Measurements from ENCODE around the gene RBM33. TPM values are rescaled to one million over a fixed set of nuclear protein-coding genes. Genes with fewer than 3 reads are reported as not detected.

RBM33 gene
- total and polyA plus RNA-seq, 10 of the 15 experiments (the other 5 are each of a cell fraction or from before 2014, with no cell fraction given), result 4.7 to 67.2 (median 24.3) TPM

GRCh38 chr7:155802291-155802690, 157.8 kb downstream of the RBM33 start:
- Histone ChIP-seq H3K4me3 (no peak overlapping the region), H3K79me2 (ENCODE audit: control insufficient read depth, insufficient read depth, low read length) (no peaks in the 10 kb centered on the region), H3K4me2 (ENCODE audit: control insufficient read depth, insufficient read depth) (no peak overlapping the region), H4K20me1 (ENCODE audit: control insufficient read depth, insufficient read depth) (no peaks in the 10 kb centered on the region), H3K9ac (ENCODE audit: control insufficient read depth, insufficient read depth, low read length) (no peak overlapping the region), H3K27me3 (replicated peaks in 1 of 2; ENCODE audit: control insufficient read depth in 2 of 2, insufficient read depth in 2 of 2, low read length in 1 of 2) (peaks cover 6 to 9% of the 10 kb centered on the region in 2 experiments), H3K27ac (ENCODE audit: control insufficient read depth, insufficient read depth) (no peak overlapping the region), H3K36me3 (ENCODE audit: control insufficient read depth in 2 of 2, insufficient read depth in 2 of 2, low read length in 1 of 2) (no peaks in the 10 kb centered on the region), H3K4me1 (ENCODE audit: control insufficient read depth, insufficient read depth, low read length) (no peaks in the 10 kb centered on the region), H2AFZ (ENCODE audit: control insufficient read depth, low read depth, low read length) (no peak overlapping the region), H3K9me3 (replicated peaks; ENCODE audit: control insufficient read depth, insufficient read depth, low read length) (no peaks in the 10 kb centered on the region)
- POLR2A ChIA-PET, result no interaction called here
- 38% methylated on average over 6 of the region's 6 CpGs for WGBS (ENCODE audit: insufficient coverage, insufficient replicate concordance, low lambda C conversion rate, missing lambda C conversion rate)
- RAD21 ChIA-PET (ENCODE audit: unreplicated experiment), result no interaction called here
- no peak for DNase-seq (ENCODE audit: low read depth, low spot score)
- no peak for ATAC-seq
- intact Hi-C loops (cut with micrococcal nuclease; ENCODE audit: unreplicated experiment), result no loop called here
- SMC1A ChIA-PET (ENCODE audit: uncharacterized antibody, unreplicated experiment), result no interaction called here
- no TSS peak for BruUV-seq (replicated peaks)
- CTCF ChIA-PET, result no interaction called here
- FAIRE-seq, result no peak
- in situ Hi-C loops (cut with MboI), result loop anchor here (25.0 kb wide), 1 partner anchor 1460 kb away; no protein-coding TSS in a partner anchor
- TF ChIP-seq KDM1A (IDR thresholded peaks at IDR 0.05; ENCODE audit: borderline replicate concordance) (no peak), SREBF1 (IDR thresholded peaks at IDR 0.05; ENCODE audit: low read length) (no peak), USF1 (IDR thresholded peaks at IDR 0.05; ENCODE audit: borderline replicate concordance, extremely low read length, insufficient read depth, low read depth, low read length) (no peak), ATF2 (IDR thresholded peaks at IDR 0.05; ENCODE audit: low read length) (no peak), EP300 (IDR thresholded peaks at IDR 0.05; ENCODE audit: borderline replicate concordance in 1 of 2, control insufficient read depth in 1 of 2, low read depth in 2 of 2, low read length in 2 of 2) (no peak), BCL3 (IDR thresholded peaks at IDR 0.05; ENCODE audit: borderline replicate concordance, insufficient read depth, low read depth, low read length, poor library complexity, severe bottlenecking) (no peak), SMAD1 (IDR thresholded peaks at IDR 0.05; ENCODE audit: low read depth, partially characterized antibody) (no peak), CBX3 (IDR thresholded peaks at IDR 0.05; ENCODE audit: borderline replicate concordance, low read depth) (no peak)
